ENCODE data around the gene ARHGEF1.

Gene ARHGEF1, protein sequence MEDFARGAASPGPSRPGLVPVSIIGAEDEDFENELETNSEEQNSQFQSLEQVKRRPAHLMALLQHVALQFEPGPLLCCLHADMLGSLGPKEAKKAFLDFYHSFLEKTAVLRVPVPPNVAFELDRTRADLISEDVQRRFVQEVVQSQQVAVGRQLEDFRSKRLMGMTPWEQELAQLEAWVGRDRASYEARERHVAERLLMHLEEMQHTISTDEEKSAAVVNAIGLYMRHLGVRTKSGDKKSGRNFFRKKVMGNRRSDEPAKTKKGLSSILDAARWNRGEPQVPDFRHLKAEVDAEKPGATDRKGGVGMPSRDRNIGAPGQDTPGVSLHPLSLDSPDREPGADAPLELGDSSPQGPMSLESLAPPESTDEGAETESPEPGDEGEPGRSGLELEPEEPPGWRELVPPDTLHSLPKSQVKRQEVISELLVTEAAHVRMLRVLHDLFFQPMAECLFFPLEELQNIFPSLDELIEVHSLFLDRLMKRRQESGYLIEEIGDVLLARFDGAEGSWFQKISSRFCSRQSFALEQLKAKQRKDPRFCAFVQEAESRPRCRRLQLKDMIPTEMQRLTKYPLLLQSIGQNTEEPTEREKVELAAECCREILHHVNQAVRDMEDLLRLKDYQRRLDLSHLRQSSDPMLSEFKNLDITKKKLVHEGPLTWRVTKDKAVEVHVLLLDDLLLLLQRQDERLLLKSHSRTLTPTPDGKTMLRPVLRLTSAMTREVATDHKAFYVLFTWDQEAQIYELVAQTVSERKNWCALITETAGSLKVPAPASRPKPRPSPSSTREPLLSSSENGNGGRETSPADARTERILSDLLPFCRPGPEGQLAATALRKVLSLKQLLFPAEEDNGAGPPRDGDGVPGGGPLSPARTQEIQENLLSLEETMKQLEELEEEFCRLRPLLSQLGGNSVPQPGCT

GRCh38 chr19:41882568-41883462, at the start of gene ARHGEF1:
ARHGEF1 (plus strand) TSS chr19:41883184; CDS start chr19:41888083, 4,899 bp downstream.
- peak; percentile 62 for DNase-seq

- no peak for DNase-seq
These were observed 44.8 kb upstream of the ARHGEF1 start for GRCh38 chr19:41837981-41838708.

GRCh38 chr19:41839211-41839610, 43.8 kb upstream of the ARHGEF1 start:
- DNase-seq = no peak

DNA sequence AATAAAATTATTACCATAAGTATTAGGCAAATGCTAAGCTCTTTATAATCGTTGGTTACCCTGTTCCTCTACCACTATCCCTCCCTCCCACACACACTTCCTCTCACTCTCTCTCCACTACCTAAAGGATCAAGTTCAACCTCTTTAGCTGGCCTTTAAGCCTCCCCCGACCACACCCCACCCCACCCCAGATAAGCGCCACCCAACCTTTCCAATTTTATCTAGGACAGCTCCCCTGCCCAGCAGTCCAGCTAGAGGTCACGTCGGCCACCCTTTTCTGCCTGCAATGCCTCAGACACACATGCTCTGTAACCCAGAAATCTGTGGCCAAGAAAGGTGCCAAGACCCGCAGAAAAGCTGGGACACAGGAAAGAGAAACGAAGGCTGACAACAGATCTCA, 39.6 kb upstream of the ARHGEF1 start:
- no peak for DNase-seq

- DNase-seq = no peak
These were observed 38.4 kb upstream of the ARHGEF1 start, which contains the start of gene LYPD4 for GRCh38 chr19:41844601-41845000. LYPD4 (minus strand) TSS chr19:41844683; CDS start chr19:41839285, 5,398 bp downstream.

- no peak for DNase-seq
These were observed 38.2 kb upstream of the ARHGEF1 start, which contains the start of gene DMRTC2 for GRCh38 chr19:41845001-41845050. DMRTC2 (plus strand) TSS chr19:41845042; CDS start chr19:41847429, 2,387 bp downstream.

DNA sequence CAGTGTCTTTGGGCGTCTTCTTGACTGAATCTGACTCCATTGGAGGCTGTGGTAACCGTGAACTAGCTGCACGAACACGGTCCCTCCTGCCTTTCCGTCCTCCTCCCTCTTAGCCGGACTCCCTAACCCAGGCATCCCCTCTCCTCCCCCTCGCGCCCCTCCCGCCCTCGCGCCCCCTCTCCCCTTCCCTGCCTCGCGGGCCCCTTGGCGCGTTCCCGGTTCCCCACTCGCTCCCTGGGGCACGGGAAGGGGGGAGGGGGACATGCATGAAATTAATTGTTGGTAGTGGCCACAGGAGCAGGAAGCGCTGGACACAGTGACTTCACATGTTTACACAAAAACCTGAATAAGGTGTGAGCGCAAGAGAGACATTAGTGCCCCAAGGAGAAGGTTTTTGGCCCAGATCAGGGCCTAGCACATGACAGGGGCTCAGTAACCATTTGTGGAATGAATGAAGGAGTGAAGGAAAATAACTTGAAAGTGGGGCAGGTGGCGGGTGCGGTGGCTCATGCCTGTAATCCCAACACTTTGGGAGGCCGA, 37.9 kb upstream of the ARHGEF1 start:
- no peak for DNase-seq

DNA sequence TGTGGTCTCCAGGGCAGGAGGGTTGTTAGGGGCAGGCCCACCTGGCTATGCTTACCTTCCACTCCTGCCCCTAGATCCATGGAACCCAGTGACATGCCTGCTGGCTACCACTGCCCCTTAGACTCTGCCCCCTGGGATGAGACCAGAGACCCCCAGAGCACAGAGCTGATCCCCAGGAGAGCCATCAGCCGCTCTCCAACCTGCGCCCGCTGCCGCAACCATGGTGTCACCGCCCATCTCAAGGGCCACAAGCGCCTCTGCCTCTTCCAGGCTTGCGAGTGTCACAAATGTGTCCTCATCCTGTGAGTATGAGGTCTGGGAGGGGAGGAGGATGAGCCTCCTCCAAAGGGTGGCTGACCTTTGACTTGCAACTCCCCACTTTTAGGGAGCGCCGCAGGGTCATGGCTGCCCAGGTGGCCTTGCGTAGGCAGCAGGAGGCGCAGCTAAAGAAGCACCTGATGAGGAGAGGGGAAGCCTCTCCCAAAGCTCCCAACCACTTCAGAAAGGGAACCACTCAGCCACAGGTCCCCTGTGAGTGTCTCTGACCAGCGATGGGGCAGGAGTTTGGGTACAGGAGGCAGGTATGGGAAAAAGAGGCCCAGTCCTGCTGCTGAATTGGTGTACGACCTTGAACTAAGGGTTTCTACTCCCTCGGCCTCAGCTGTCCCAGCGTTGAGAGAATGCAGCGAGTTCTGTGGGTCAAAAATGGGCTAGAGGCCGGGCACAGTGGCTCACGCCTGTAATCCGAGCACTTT, 35.5 kb upstream of the ARHGEF1 start:
- DNase-seq = no peak

DNA sequence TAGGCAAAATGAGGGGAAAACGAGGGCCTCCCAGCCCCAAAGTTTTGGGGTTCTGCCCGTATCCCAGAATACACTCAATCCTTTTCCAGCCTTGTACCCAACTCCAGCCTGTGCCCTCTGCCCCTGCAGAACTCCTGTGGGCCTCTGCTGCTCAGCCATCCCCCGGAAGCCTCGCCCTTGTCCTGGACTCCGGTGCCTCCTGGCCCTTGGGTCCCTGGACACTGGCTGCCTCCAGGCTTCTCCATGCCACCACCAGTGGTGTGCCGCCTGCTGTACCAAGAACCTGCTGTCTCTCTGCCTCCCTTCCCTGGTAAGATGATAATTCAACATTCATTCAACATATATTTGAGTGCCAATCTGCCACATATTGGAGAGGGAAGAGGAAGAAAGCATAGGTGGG, 34.3 kb upstream of the ARHGEF1 start:
- DNase-seq = no peak

DNA sequence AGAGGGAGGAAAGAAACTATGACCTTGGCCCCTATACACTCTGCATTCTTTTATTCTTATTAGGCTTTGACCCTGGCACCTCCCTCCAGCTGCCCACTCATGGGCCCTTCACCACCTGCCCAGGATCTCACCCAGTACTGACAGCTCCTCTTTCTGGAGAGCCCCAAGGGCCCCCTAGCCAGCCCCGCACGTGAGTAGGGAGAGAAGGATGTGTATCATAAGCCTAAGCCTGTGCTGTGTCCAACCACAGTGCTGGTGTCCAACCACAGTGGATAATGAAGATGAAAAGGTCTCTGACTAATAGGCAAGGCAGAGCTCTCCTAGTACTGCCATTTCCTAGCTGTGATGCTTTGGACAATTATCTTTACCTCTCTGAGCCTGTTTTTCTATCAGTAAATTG, 33.9 kb upstream of the ARHGEF1 start:
- no peak for DNase-seq

DNA sequence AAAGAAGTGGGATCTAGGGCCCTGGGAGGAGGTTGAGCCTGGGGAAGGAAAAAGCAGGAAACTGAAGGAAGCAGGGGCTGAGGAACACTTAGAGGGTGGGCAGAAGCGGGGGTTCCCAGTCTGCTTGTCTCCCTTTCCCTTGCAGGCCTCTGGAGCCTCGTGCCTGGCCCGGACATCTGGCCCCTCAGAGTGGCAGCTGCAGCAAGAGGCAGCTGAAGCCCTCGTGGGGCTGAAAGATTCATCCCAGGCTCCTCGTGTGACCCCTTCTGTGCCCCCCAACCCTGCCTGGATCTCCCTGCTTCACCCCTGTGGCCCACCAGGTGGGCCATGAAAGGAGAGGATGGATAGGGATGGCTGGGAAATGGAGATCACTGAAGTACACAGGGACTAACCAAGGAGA, 32.6 kb upstream of the ARHGEF1 start:
- DNase-seq = no peak

DNA sequence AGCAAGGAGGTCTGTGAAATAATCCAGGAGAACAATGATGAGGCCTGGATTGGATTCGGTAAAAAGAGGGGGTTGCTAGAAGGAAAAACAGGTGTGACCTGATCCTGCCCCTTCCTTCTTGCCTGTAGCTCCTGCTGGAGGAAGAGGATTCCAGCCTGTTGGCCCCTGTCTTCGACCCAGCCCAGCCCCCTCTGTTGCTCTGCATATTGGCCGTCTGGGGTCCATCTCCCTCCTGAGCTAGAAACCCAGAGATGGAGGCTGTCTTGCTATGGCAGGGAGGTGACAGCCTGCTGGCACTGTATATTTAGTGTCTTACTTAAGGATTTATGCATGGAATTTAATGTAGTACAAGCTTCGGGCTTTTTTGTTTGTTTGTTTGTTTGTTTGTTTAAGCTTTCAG, 31.5 kb upstream of the ARHGEF1 start:
- no peak for DNase-seq

- DNase-seq = no peak
These were observed 29.6 kb upstream of the ARHGEF1 start for GRCh38 chr19:41853344-41853743.

DNA sequence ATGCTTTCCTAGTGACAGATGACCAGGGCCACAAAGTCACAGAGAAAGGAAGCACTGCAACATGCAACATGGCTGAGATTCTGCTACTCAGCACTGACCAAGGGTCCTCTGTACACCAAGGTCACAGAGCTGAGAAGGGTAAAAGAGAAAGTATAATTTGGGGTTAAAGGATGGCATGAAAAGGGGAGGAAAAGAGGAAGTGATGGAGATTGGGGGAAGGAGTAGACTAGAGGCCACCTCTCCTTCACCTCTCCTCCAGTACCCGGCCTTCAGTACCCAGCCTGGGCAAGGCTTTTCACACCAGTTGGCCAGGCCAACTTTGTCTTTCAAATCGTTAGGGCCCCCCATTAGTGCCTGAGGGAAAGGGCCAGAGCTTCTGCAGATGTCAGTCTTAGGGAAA, 29.2 kb upstream of the ARHGEF1 start:
- no peak for DNase-seq

- no peak for DNase-seq
These were observed 23.8 kb upstream of the ARHGEF1 start for GRCh38 chr19:41859213-41859617.

DNA sequence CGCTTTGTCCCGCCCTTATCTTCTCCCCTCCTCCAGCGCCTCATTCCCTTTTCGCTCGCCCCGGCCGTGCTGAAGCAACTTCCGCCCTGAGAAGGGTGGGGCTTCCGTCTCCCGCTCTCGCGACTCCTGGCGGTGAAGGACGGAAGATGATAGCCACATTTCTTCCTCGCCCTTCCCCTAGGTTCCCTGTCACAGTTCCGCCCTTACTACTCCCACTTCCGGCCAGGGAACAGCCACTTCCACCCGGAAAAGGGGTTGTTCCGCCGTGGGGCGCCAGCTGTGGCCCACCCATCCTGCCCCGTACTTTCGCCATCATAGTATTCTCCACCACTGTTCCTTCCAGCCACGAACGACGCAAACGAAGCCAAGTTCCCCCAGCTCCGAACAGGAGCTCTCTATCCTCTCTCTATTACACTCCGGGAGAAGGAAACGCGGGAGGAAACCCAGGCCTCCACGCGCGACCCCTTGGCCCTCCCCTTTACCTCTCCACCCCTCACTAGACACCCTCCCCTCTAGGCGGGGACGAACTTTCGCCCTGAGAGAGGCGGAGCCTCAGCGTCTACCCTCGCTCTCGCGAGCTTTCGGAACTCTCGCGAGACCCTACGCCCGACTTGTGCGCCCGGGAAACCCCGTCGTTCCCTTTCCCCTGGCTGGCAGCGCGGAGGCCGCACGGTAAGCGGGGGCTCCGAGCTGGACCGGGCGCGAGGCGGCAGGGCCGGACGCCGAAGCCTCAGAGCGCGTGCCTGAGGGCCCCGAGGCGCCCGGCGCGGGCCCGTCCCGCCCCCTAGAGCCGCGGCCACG, 23.2 kb upstream of the ARHGEF1 start, which contains the start of gene RPS19:
RPS19 (plus strand) TSS at position 638 of the 801 bp plus-strand sequence. CDS start 520 bp downstream, outside the sequence.
- peak; percentile 99 for DNase-seq

GRCh38 chr19:41860419-41861115, 22.4 kb upstream of the ARHGEF1 start:
- DNase-seq = peak; percentile 30

DNA sequence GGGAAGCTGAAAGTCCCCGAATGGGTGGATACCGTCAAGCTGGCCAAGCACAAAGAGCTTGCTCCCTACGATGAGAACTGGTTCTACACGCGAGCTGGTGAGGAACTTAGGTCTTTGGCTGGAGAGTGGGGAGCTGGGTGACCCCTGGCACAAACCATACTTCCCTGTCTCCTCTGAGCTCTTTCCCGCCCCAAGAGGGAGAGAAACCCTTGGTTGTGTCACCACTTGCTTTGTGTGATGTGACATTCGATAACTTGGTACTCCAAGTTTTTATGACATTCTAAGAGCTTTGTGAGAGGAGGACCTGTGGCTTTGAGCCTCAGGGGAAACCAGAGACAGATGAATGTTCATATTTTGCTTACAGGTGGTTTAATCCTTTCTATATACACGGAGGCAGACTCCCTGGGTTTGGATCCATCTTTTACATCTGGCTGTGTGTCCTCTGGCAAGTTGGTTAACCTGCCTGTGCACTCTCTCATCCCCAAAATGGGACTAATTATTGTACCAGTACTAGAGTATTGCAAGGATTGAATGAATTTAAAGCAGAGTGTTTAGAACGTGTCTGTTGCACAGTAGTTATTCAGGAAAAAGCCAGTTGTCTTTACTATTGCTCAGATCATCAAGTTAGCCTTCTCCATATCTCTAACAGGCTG, 21.7 kb upstream of the ARHGEF1 start:
- no peak for DNase-seq

DNA sequence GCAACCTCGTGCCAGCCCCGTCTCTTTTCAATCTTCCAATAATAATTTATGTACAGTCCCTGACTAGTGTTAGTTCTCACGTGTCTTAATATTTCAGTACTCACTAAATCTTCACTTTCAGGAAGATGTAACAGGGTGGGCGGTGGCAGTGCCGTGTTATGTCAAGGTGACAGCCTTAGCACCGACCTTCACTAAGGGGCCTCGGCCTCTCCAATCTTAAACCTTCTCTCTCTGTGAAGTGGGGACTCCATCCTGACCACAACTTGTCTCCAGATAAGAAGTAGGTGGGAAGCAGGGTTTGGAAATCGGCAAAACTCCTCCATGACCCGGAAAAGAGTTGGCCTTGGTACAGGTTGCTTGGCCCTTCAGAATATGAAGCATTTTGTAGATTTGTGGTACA, 21.1 kb upstream of the ARHGEF1 start:
- DNase-seq = no peak

All from CD4-positive, alpha-beta T cell treated with Interleukin-10 for 1 hour (primary cell).